LHCN-M2 (cell line): ENCODE results near the gene MAGI1. TPM values are rescaled to one million over a fixed set of nuclear protein-coding genes. Genes with fewer than 3 reads are reported as not detected.
"Not testable (repeated sequence)": the region's sequence is repeated elsewhere in the genome, so short reads cannot be mapped to it uniquely, and the experiment has no call there.

ENCODE experiments used
- DNase-seq: peaks from one replicate; pipeline ENCODE4 v3.0.0-alpha.2; 2012; ENCODE audit warnings: low read depth
- total RNA-seq: library from RNA; depleted of rRNA; stranded (reverse); fragments of >200 nt; gene quantifications from 2 replicates; pipeline ENCODE4 v1.2.3, GENCODE V29; 2014

The MAGI1 gene
- total RNA-seq, 1 experiment from 2014 or later = 5.5 TPM

- no peak for DNase-seq
Observed at GRCh38 chr3:65877160-65877559, 161.6 kb downstream of the MAGI1 start.

- DNase-seq = no peak
Observed at GRCh38 chr3:65876028-65876420, 162.7 kb downstream of the MAGI1 start.

GRCh38 chr3:65875393-65876027, 163.2 kb downstream of the MAGI1 start:
- DNase-seq = no peak

GRCh38 chr3:65873869-65874268, 164.8 kb downstream of the MAGI1 start:
- DNase-seq = no peak

GRCh38 chr3:65873028-65873427, 165.7 kb downstream of the MAGI1 start:
- DNase-seq = peak; percentile 40

GRCh38 chr3:65871305-65872141, 167.2 kb downstream of the MAGI1 start:
- peak; percentile 91 for DNase-seq

GRCh38 chr3:65869798-65870197, 168.9 kb downstream of the MAGI1 start:
- DNase-seq = no peak

GRCh38 chr3:65867463-65868210, 171.1 kb downstream of the MAGI1 start:
- DNase-seq = no peak

- no peak for DNase-seq
Observed at GRCh38 chr3:65864357-65864904, 174.3 kb downstream of the MAGI1 start.

- no peak for DNase-seq
Observed at GRCh38 chr3:65861718-65862117, 177.0 kb downstream of the MAGI1 start.

GRCh38 chr3:65859612-65860011, 179.1 kb downstream of the MAGI1 start:
- not testable (repeated sequence) for DNase-seq

GRCh38 chr3:65858749-65859148, 180.0 kb downstream of the MAGI1 start:
- no peak for DNase-seq

GRCh38 chr3:65857327-65857726, 181.4 kb downstream of the MAGI1 start:
- DNase-seq = no peak

- DNase-seq = no peak
Observed at GRCh38 chr3:65856907-65857306, 181.8 kb downstream of the MAGI1 start.

GRCh38 chr3:65855370-65856100, 183.2 kb downstream of the MAGI1 start:
- DNase-seq = peak; percentile 32

- peak; percentile 33 for DNase-seq
Observed at GRCh38 chr3:65854606-65855304, 184.0 kb downstream of the MAGI1 start.

- no peak for DNase-seq
Observed at GRCh38 chr3:65851827-65852226, 186.9 kb downstream of the MAGI1 start.

GRCh38 chr3:65850261-65850660, 188.5 kb downstream of the MAGI1 start:
- DNase-seq = no peak

- DNase-seq = no peak
Observed at GRCh38 chr3:65848024-65848423, 190.7 kb downstream of the MAGI1 start.

GRCh38 chr3:65846936-65847335, 191.8 kb downstream of the MAGI1 start:
- no peak for DNase-seq

- DNase-seq = no peak
Observed at GRCh38 chr3:65844370-65844769, 194.3 kb downstream of the MAGI1 start.
